GM23248 (cell line): ENCODE results near the gene CAMK1D.

Source experiments
- EZH2 ChIP-seq: fragments of 200-600 bp; sonication (generic); IDR thresholded peaks from 2 replicates; pipeline ENCODE4 v1.6.1; 2018; ENCODE audit warnings: antibody characterized with exemption, mild to moderate bottlenecking; ENCODE audit not compliant: insufficient read depth, poor library complexity, severe bottlenecking
- EZH2phosphoT487 ChIP-seq: fragments of 200-600 bp; sonication (generic); IDR thresholded peaks from 2 replicates; pipeline ENCODE4 v1.6.1; 2018; ENCODE audit warnings: antibody characterized with exemption, moderate library complexity, mild to moderate bottlenecking, low read depth; ENCODE audit not compliant: insufficient read depth

GRCh38 chr10:12559578-12560178 lies 210.3 kb downstream of the CAMK1D start:
- TF ChIP-seq EZH2phosphoT487 = no peak
- TF ChIP-seq EZH2 = no peak
